HG03039 (cell line): Measurements from ENCODE around the gene CLDN25.
"Not testable (repeated sequence)": the region's sequence is repeated elsewhere in the genome, so short reads cannot be mapped to it uniquely, and the experiment has no call there.

Source experiments
- ATAC-seq: cut with Tn5 transposase; IDR thresholded peaks from one replicate; pipeline ENCODE4 v1.9.1; 2021; ENCODE audit warnings: mild to moderate bottlenecking, moderate library complexity; ENCODE audit not compliant: unreplicated experiment

Gene CLDN25

DNA sequence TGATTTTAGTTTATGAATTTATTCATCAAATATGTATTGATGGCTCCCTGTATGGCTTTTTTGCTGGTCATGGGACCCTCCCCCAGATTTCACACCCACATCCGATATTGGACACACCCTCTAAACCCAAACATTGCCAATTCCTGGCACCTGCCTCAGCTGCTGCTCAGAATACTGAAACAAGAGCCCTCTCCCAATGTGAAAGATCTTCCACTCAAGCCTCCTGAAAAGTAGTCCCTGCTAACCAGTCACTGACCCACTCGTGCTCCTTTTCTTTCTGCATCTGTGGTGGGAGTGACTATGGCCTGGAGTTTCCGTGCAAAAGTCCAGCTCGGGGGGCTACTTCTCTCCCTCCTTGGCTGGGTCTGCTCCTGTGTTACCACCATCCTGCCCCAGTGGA lies at the start of gene CLDN25:
CLDN25 (plus strand) TSS at position 301 of the 400 bp plus-strand sequence; CDS start at position 301, 0 bp downstream.
- no peak for ATAC-seq

DNA sequence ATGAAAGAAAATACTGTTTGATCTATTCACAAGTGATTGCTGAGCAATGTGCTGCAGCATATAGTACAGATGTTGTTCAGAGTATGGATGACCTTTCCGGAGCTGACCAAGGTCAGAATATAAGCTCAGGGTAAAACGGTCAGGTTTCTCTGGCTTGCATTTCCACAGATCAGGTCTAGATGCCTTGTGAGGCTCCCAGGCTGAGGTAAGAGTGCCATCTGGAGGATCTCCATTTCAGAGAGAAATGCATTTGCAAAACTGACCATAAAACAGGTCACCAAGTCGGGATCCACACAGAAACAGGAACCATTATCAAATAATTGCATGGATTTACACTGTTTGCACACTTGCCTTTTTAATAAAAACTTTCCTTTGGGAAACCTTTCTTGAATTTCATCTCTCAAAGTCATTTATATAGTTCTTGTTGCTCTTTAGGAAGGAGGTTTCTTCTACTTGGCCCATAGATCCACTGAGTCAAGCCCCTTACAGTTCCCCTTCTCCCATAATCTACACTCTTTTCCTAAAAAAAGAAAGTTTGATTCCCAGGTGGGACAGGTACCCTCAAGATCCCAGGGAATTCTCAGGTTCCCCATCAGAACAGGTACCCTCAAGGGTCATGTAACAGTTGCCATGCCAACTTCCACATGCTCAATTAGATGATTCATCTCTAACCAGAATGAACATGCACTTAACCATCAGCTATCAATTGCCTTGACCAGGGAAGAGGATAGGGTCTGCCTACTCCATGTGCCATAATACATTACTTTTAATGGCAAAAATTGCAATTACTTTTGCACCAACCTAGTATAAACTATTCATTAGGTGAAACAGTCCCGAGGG lies 48.5 kb upstream of the CLDN25 start:
- no peak for ATAC-seq

DNA sequence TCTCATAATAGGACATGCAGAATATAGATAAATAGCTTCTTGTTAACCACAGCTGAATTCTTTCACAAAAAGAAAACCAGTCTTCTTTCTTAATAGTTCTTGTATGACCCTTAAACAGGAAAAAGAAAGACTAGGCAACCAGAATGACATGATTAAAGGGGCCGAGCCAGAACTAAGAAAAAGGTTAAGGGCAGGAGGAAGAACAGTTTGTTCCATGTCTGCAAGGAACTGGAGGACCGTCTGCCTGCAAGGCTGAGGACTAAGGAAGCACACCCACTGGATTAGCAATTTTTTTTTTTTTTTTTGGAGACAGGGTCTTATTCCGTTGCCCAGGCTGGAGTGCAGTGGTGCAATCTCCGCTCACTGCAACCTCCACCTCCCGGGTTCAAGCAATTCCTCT lies 47.5 kb upstream of the CLDN25 start:
- no peak for ATAC-seq

DNA sequence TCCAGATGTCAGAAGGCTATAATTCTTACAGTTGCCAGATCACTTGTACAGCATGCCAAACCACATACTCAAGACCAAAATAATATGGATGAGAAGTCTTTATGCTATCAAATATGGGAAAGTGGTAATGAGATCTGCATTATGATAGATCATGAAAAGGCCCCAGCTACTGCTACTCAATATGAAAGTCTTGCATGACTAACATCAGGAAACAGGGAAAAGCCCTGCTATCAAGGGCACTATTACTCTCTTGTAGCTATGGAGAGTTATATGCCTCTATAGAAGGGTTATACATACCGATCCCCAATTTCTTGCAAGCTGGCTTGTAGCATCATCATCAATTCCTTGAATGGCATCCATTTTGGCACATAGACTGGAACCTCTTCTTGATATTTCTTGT lies 43.3 kb upstream of the CLDN25 start:
- ATAC-seq: no peak

DNA sequence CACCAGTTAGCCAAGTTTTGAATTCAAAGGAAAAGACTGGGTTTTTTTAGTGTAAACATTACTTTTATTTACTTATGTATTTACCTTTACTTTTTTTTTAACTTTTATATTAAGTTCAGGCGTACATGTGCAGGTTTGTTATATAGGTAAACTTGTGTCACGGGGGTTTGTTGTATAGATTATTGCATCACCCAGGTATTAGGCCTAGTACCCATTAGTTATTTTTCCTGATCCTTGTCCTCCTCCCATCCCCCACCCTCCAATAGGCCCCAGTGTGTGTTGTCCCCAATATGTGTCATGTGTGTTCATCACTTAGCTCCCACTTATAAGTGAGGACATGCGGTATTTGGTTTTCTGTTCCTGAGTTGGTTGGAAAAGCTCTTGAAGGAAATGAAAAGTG lies 26.7 kb upstream of the CLDN25 start:
- no peak for ATAC-seq

DNA sequence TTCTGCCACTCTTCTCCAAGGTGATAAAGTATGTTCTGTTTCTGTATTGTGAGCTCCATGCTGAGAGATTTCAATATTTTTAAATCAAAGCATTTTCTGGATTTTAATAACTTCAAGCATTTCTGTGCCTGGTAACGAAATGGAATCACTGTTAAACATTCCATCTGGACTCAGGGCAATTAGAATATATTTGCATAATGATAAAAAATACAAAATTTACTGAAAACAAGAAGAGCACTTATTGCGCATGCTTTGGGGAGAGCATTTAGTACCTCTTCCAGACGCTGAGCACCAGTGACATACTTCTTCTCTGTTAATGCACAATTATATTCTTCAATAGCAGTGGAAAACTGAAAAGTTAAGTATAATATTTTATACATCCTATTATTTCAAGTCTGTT lies 19.4 kb upstream of the CLDN25 start:
- no peak for ATAC-seq

DNA sequence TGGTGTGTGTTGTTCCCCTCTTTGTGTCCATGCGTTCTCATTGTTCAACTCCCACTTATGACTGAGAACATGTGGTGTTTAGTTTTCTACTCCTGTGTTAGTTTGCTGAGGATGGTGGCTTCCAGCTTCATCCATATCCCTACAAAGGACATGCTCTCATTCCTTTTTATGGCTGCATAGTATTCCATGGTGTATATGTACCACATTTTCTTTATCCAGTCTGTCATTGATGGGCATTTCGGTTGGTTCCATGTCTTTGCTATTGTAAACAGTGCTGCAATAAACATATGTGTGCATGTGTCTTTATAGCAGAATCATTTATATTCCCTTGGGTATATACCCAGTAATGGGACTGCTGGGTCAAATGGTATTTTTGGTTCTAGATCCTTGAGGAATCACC lies 16.6 kb upstream of the CLDN25 start:
- not testable (repeated sequence) for ATAC-seq

DNA sequence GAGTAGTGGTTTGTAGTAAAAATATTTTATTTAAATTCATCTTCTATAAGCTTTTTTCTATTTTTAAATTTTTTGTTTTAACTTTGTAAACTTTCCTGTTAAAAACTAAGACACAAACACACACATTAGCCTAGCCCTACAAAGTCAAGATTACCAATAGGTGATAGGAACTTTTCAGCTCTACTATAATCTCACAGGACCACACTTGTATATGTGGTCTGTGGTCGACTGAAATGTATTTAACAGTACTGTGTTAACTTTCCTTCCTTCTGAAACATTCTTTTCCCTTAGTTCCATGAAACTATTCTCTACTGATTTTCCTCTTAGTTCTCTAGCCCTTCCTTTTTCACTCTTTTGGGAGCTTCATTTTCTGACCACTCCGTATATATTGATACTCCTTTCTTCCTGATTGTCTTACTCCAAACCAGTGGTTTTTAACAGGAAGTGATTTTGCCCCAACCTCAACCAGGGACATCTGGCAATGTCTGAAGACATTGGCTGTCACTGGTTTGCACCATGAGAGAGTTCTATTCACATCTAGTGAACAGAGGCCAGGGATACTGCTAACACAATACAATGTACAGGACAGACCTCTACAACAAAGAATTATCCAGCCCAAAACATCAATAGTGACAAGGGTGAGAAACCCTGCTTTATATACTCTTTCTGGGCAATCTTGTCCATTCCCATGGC lies 14.9 kb upstream of the CLDN25 start:
- ATAC-seq: no peak

DNA sequence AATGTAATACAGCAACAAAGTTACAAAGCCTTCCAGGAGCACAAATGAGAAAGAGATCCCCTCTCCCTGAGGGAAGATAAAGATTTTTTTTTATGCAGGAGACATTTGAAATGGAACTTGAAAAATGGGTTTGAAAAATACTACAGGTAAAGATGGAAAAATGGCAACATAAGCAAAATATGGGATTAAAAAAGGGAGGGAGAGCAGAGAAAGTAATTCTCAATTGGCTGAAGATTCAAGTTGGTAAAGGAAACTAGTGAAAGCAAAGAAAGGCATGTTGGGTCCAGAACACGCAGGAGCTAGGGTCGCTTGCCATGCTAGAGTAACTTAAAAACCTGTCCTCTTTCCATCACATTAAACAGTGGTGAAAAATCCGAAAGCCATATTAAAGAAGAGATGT lies 7.6 kb upstream of the CLDN25 start:
- ATAC-seq: no peak

DNA sequence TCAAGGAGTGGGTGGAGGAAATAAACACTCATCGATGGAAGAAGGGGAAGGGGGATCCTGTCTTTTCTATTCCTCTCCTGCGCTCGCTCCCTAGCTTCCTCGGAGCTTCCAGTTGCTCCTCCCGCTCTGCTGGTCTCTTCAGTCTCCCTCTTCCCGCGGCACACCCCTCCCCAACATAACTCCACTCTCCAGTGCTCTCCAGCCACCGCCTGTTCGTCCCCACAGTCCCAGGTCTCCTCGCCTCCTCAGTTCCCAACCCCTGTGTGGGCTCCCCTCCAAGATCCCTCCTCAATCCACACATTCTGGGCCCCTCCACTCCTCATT lies 6.5 kb upstream of the CLDN25 start:
- ATAC-seq: no peak

DNA sequence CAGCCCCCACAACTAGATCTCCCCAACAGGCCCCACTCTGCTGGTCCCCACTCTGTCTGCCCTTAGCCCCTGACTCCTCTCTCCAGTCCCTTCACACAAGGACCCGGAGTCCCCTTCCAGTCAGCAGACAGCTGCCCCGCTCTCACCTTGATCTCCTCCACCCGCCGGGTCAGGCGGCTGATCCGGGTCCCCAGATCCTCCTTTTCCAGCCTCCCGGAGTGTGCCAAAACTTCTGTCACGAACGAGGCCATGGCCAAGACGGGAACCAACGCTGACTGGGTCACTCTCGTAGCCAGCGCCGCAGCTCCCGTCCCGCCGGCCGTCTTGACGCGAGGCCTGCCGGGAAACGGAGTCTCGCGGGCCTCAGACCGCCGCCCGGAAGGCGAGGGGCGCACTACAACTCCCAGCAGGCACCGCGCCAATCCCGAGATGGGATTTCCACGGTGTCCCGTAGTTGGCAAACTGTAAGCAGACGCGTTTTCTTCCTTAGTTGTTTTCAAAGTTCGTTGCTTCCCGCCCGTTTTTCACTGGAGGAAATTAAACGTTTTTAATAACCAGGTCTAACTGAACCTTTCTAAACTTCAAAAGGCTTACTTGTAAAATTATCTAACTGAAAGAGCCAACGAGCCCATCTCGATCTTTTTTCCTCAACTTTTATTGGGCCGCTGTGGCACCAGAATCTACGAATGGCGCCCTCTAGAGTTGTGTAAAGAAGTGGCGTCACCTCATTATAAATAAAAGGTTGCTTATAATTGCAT lies 6.0 kb upstream of the CLDN25 start, which contains the start of gene ZW10:
ZW10 (minus strand) TSS at position 277 of the 758 bp plus-strand sequence; CDS start at position 251, 26 bp downstream.
- ATAC-seq: peak; percentile 98

DNA sequence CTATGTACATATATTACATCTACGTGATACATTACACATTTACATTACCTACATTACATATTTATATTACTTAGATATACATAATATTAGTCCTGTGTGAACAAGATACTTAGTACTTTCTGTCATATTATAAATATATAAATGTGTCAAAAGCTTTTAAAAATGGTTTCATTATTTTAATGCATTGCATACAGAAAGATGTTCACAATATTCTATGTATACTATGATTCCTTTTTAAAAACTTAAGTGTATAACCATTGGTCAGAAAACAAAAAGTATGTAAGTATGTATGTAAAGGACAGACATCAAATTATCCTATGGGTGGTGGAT lies 5.5 kb upstream of the CLDN25 start:
- no peak for ATAC-seq

DNA sequence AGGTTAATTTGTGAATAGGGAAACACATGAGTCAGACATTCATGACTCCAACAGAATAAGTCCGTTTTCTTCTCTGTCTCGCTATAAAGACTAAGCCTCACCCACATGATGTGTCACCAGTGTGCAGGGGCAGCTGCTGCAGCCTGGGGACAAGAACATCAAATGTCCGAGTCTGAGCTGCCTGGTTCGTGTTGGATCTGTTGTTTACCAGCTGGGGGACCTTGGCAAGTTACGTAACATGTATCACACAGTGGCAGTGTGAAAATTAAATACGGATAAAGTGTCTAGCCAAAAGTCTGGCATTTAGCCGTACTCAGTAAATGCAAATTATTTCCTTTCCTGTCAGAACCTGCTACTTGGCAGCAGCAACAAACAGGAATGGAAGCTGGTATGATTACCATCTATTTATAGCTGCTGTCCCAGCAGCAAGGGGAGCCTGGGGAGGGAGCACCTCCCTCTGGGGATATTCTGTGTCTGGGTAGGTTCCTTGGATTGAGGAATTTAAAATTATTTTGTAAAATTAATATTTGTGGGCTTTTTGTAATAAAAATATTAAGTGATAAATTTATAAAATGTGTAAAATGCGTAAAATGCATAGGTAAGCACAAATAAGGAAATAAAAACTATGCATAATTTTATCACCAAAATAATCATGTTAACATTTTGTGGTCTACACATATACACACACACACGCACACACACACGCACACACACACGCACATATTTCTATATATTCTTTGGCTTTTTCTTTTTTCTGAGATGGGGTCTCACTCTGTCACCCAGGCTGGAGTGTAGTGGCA lies 1.3 kb upstream of the CLDN25 start:
- ATAC-seq: no peak

DNA sequence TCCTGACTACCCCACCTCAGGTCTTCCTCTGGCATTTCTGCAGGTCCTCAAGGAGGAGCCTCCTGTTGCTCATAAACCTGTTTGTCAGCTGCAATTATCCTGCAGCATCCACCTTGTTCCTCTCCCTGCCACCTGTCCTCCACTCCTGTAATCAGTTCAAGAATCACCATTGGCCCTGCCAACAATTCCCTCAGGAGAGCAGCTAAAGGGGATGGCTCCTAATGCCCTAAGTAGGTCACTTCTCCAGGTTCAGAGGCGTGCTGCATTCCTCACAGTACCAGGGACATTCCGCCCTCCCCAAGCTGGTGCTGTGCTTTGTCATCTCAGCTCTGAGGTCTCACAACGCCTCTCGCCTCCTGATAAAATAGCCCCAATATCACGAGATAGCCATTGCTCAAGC lies 2.1 kb downstream of the CLDN25 start:
- no peak for ATAC-seq

DNA sequence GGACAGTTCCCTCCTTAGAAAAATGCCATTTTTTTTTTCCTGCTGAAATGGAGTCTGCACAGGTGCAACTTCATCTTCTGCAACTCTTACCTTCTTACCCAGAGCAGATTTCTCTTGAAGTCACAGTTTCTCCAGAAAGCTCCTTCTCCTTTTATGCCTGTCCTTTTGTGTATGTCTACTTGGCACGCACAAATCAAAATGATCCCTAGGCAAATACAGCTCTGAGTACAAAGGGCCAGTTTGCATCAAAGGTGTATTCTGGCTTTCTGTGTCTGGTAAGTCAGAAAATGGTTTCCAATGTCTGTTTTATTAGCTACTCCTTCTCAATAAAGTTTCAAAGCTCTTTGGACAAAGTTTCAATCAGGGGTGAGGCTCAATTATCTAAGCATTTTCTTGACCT lies 2.5 kb downstream of the CLDN25 start:
- no peak for ATAC-seq

DNA sequence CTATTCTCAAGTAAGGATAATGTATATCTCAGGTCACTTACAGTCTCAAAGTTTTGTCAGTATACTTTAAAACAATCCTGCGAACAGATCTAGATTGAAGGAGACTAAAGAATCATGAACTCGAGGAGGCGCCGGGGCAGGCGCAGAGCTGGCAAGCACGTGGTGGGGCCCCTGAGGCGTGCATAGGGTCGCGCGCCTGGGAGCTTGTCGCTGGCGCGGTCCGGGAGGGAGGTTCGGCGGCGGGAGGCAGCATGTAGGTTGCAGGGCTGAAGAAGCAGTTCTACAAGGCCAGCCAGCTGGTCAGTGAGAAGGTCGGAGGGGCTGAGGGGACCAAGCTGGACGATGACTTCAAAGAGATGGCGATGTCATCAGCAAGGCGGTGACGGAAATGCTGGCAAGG lies 9.4 kb downstream of the CLDN25 start:
- ATAC-seq: not testable (repeated sequence)

DNA sequence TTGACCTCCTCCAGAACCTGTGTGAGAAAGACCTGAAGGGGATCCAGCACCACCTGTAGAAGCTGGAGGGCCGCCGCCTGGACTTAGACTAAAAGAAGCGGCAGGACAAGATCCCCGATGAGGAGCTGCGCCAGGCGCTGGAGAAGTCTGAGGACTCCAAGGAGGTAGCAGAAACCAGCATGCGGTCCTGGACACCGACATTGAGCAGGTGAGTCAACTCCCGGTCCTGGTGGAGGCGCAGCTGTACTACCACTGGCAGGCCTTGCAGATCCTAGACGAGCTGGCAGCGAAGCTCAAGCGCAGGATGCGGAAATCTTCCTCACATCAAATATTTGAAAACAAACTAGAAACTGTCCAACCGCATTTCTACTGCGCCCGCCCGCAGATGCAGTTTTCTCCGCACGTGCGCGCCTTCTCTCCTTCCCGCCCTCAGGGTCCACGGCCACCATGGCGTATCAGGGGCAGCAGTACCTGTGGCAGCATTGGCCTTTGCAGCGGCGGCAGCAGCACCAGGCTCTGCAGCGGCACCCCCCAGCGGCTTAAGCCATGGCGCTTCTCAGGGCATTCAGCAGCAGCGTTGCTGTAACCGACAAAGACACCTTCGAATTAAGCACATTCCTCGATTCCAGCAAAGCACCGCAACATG lies 10.2 kb downstream of the CLDN25 start:
- no peak for ATAC-seq

DNA sequence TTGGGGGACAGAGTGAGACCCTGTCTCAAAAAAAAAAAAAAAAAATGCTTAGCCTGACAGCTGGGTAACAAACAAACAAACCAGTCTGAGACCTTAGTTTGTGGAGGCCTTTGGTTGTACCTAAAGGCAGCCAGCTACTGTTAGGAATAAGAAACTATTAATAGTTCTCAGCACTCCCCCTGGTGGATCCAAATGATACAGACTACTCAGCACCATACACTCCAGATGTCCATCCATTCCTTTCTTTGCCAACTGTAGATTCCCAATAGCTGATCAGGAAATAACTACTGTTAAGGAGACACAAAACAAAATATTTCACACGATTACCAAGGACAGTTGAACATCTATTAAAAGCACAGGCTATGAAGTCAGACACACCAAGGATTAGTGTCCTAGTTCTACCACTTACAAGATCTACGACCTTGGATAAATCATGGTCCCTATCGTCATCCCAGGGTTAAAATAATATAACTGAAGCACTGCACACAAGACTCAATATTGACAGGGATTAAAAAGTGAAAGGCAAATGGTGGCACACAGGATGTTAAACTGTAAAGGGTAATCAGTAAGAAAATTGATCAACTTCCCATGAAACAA lies 17.2 kb downstream of the CLDN25 start:
- no peak for ATAC-seq

DNA sequence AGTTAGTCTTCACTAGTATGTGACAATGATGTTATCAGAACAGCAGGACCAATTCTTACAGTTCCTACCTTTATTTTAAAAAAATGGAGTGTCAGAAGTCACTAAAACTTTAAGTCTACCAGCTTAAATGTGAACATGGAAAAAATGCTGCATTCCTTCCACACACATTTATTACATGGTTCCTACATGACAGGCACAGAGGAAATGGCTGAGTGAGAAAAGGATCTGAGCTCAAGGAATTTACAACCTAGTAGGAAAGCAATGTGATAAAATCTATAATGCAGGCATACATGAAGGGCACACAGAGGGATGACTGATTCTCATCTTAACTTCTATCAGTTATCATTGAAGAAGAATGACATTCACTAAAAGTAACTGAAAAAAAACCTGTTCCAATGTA lies 23.0 kb downstream of the CLDN25 start:
- no peak for ATAC-seq

DNA sequence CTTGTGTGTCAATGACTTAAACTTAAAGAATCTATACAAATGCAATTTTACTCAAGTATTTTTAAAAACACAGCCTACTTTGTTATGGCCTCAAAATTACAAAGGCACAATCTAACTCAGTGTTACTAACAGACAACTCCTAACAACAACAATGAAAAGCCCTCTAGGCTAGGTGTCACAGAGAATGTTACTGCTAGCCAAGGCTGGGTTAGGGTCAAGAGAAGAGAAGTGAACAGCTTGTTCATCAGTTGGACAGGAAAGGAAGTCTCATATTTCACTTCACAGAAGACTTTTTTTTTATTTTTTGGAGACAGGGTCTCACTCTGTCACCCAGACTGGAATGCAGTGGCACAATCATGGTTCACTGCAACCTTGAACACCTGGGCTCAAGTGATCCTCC lies 26.0 kb downstream of the CLDN25 start:
- no peak for ATAC-seq
